WTC11 (cell line): Measurements from ENCODE around the gene RGS9. TPM values are rescaled to one million over a fixed set of nuclear protein-coding genes. Genes with fewer than 3 reads are reported as not detected.

Experiments used
- ATAC-seq: fragments of 200-7000 bp; cut with Tn5 transposase; 2 replicates; pipeline ENCODE4 v1.10.0; 2021; ENCODE audit warnings: mild to moderate bottlenecking, moderate library complexity
- CTCF ChIA-PET: fragments of 300-600 bp; sonication (Branson Sonifier 250); formaldehyde crosslinking; loops from one replicate; lab custom pipeline; 2021; ENCODE audit warnings: antibody characterized with exemption; lab: Charles Lee
- POLR2A ChIA-PET: fragments of 350-600 bp; sonication (Branson Sonifier 250); formaldehyde crosslinking; loops from one replicate; lab custom pipeline; 2021; ENCODE audit warnings: antibody characterized with exemption; lab: Charles Lee
- DNase-seq: peaks from one replicate; pipeline ENCODE4 v3.0.0; 2021; ENCODE audit warnings: low spot score
- H3K27ac Mint-ChIP-seq: 2 replicates; pipeline ENCODE4 v1.8.0; 2021; ENCODE audit warnings: mixed read lengths
- H3K27me3 Mint-ChIP-seq: 2 replicates; pipeline ENCODE4 v1.8.0; 2021; ENCODE audit warnings: low read depth, mild to moderate bottlenecking, moderate library complexity, mixed read lengths
- H3K36me3 Mint-ChIP-seq: 2 replicates; pipeline ENCODE4 v1.8.0; 2021; ENCODE audit warnings: mixed read lengths
- H3K4me1 Mint-ChIP-seq: 2 replicates; pipeline ENCODE4 v1.8.0; 2022; ENCODE audit warnings: mixed read lengths
- H3K4me3 Mint-ChIP-seq: 2 replicates; pipeline ENCODE4 v1.8.0; 2021; ENCODE audit warnings: mild to moderate bottlenecking, moderate library complexity, mixed read lengths
- H3K9me3 Mint-ChIP-seq: 2 replicates; pipeline ENCODE4 v1.8.0; 2021; ENCODE audit warnings: mixed read lengths
- AR ChIP-seq: fragments of 250-450 bp; sonication (Bioruptor Pico); IDR thresholded peaks from 2 replicates; pipeline ENCODE4 v1.9.0; 2021; ENCODE audit warnings: mild to moderate bottlenecking
- ATF1 ChIP-seq: sonication (generic); formaldehyde crosslinking; IDR thresholded peaks from 2 replicates; pipeline ENCODE4 v1.8.1; 2023; ENCODE audit warnings: mild to moderate bottlenecking, moderate library complexity, missing genetic modification reagents
- ATF2 ChIP-seq: sonication (generic); formaldehyde crosslinking; IDR thresholded peaks from 2 replicates; pipeline ENCODE4 v1.8.1; 2022; ENCODE audit warnings: low read depth, missing genetic modification reagents, borderline replicate concordance
- ATF6 ChIP-seq: sonication (generic); formaldehyde crosslinking; IDR thresholded peaks from 2 replicates; pipeline ENCODE4 v1.8.1; 2023; ENCODE audit warnings: mild to moderate bottlenecking, missing genetic modification reagents
- CDX4 ChIP-seq: fragments of 250-450 bp; sonication (Bioruptor Pico); IDR thresholded peaks from 2 replicates; pipeline ENCODE4 v1.9.0; 2021; ENCODE audit warnings: moderate library complexity, mild to moderate bottlenecking, inconsistent platforms, borderline replicate concordance
- CREM ChIP-seq: sonication (generic); formaldehyde crosslinking; IDR thresholded peaks from 2 replicates; pipeline ENCODE4 v1.8.1; 2022; ENCODE audit warnings: mild to moderate bottlenecking, missing genetic modification reagents, moderate library complexity
- ESRRA ChIP-seq: sonication (generic); formaldehyde crosslinking; IDR thresholded peaks from 2 replicates; pipeline ENCODE4 v1.8.1; 2022; ENCODE audit warnings: mild to moderate bottlenecking, missing genetic modification reagents, borderline replicate concordance
- FOXJ3 ChIP-seq: sonication (generic); formaldehyde crosslinking; IDR thresholded peaks from 2 replicates; pipeline ENCODE4 v1.9.0; 2021; ENCODE audit warnings: missing genetic modification reagents, mild to moderate bottlenecking, borderline replicate concordance
- GTF2I ChIP-seq: fragments of 250-450 bp; sonication (Bioruptor Pico); conservative IDR thresholded peaks from 2 replicates; pipeline ENCODE4 v1.4.0; 2021; ENCODE audit warnings: mild to moderate bottlenecking
- IRF2 ChIP-seq: sonication (generic); formaldehyde crosslinking; IDR thresholded peaks from 2 replicates; pipeline ENCODE4 v1.8.0; 2022; ENCODE audit warnings: low read depth, missing genetic modification reagents, borderline replicate concordance
- JAZF1 ChIP-seq: fragments of 250-450 bp; sonication (Bioruptor Pico); IDR thresholded peaks from 2 replicates; pipeline ENCODE4 v1.9.0; 2021; ENCODE audit warnings: moderate library complexity, mild to moderate bottlenecking, inconsistent platforms
- JUN ChIP-seq: sonication (generic); formaldehyde crosslinking; IDR thresholded peaks from 2 replicates; pipeline ENCODE4 v1.8.0; 2023; ENCODE audit warnings: mild to moderate bottlenecking, missing genetic modification reagents
- KAT7 ChIP-seq: sonication (generic); formaldehyde crosslinking; IDR thresholded peaks from 2 replicates; pipeline ENCODE4 v1.8.1; 2023; ENCODE audit warnings: missing genetic modification reagents, mild to moderate bottlenecking, borderline replicate concordance
- MLX ChIP-seq: sonication (generic); formaldehyde crosslinking; IDR thresholded peaks from 2 replicates; pipeline ENCODE4 v1.8.1; 2023; ENCODE audit warnings: mild to moderate bottlenecking, missing genetic modification reagents, moderate library complexity
- MXD4 ChIP-seq: fragments of 250-450 bp; sonication (Bioruptor Pico); IDR thresholded peaks from 2 replicates; pipeline ENCODE4 v1.8.0; 2021; ENCODE audit warnings: mild to moderate bottlenecking, moderate library complexity, borderline replicate concordance
- NFATC4 ChIP-seq: fragments of 250-450 bp; sonication (Bioruptor Pico); IDR thresholded peaks from 2 replicates; pipeline ENCODE4 v1.9.0; 2021; ENCODE audit warnings: mild to moderate bottlenecking
- NR1H2 ChIP-seq: sonication (generic); formaldehyde crosslinking; IDR thresholded peaks from 2 replicates; pipeline ENCODE4 v1.9.0; 2021; ENCODE audit warnings: mild to moderate bottlenecking, moderate library complexity, missing genetic modification reagents
- PRRX2 ChIP-seq: fragments of 250-450 bp; sonication (Bioruptor Pico); IDR thresholded peaks from 2 replicates; pipeline ENCODE4 v1.8.0; 2021; ENCODE audit warnings: mild to moderate bottlenecking
- STAT6 ChIP-seq: sonication (generic); formaldehyde crosslinking; conservative IDR thresholded peaks from 2 replicates; pipeline ENCODE4 v1.8.1; 2023; ENCODE audit warnings: mild to moderate bottlenecking, low read depth, missing genetic modification reagents, moderate library complexity
- ZBTB21 ChIP-seq: sonication (generic); formaldehyde crosslinking; IDR thresholded peaks from 2 replicates; pipeline ENCODE4 v1.8.1; 2023; ENCODE audit warnings: mild to moderate bottlenecking, missing genetic modification reagents, borderline replicate concordance
- ZNF263 ChIP-seq: sonication (generic); formaldehyde crosslinking; IDR thresholded peaks from 2 replicates; pipeline ENCODE4 v1.8.1; 2022; ENCODE audit warnings: low read depth, mild to moderate bottlenecking, moderate library complexity, missing genetic modification reagents
- ZNF281 ChIP-seq: sonication (generic); formaldehyde crosslinking; IDR thresholded peaks from 2 replicates; pipeline ENCODE4 v1.8.0; 2023; ENCODE audit warnings: mild to moderate bottlenecking, missing genetic modification reagents
- ZNF396 ChIP-seq: fragments of 250-450 bp; sonication (Bioruptor Pico); IDR thresholded peaks from 2 replicates; pipeline ENCODE4 v1.8.0; 2021; ENCODE audit warnings: mild to moderate bottlenecking, moderate library complexity, borderline replicate concordance
- ZNF423 ChIP-seq: fragments of 250-450 bp; sonication (Bioruptor Pico); IDR thresholded peaks from 2 replicates; pipeline ENCODE4 v2.1.2; 2022; ENCODE audit warnings: mild to moderate bottlenecking, moderate library complexity
- total RNA-seq: library from RNA; stranded (reverse); gene quantifications from 3 replicates; pipeline ENCODE4 v1.2.3, GENCODE V29; 2021

The RGS9 gene
- total RNA-seq, 1 experiment from 2014 or later: 11.3 TPM

- TF ChIP-seq ATF1 (CRISPR knock-in tag) (no peak), IRF2 (CRISPR knock-in tag) (no peak), NFATC4 (CRISPR knock-in tag) (no peak), ZNF281 (CRISPR knock-in tag) (no peak), FOXJ3 (CRISPR knock-in tag) (no peak), MXD4 (CRISPR knock-in tag) (no peak), NR1H2 (CRISPR knock-in tag) (no peak), ZBTB21 (no peak), JUN (CRISPR knock-in tag) (no peak), CREM (CRISPR knock-in tag) (no peak), KAT7 (CRISPR knock-in tag) (no peak)
Observed at GRCh38 chr17:65218261-65218660, 81.1 kb downstream of the RGS9 start (continued).

GRCh38 chr17:65219124-65219523, 82.0 kb downstream of the RGS9 start:
- DNase-seq: no peak
- no peak; the same call in 1 of the 2 replicates for ATAC-seq
- CTCF ChIA-PET: interaction anchor here (0.7 to 4.7 kb wide), 2 partner anchors 11 to 13 kb away, joined by 3 to 16 read pairs; no protein-coding TSS in a partner anchor
- Mint-ChIP-seq H3K4me1 (no peaks in the 10 kb centered on the region), H3K4me3 (no peak overlapping the region), H3K27me3 (no peaks in the 10 kb centered on the region), H3K27ac (no peak overlapping the region), H3K36me3 (no peaks in the 10 kb centered on the region), H3K9me3 (no peaks in the 10 kb centered on the region)
- POLR2A ChIA-PET: no interaction called here
- TF ChIP-seq ATF1 (CRISPR knock-in tag) (no peak), ZNF263 (CRISPR knock-in tag) (no peak), STAT6 (CRISPR knock-in tag) (no peak), KAT7 (CRISPR knock-in tag) (no peak), CDX4 (CRISPR knock-in tag) (no peak), GTF2I (CRISPR knock-in tag) (no peak), ZNF423 (CRISPR knock-in tag) (no peak), ATF2 (no peak), AR (CRISPR knock-in tag) (no peak), MLX (CRISPR knock-in tag) (no peak), NR1H2 (CRISPR knock-in tag) (no peak), ATF6 (no peak), PRRX2 (CRISPR knock-in tag) (no peak), ESRRA (CRISPR knock-in tag) (no peak), IRF2 (CRISPR knock-in tag) (no peak), JAZF1 (CRISPR knock-in tag) (no peak), ZNF396 (CRISPR knock-in tag) (no peak)
